A673 (cell line): ENCODE data around the gene CHIT1. TPM values are rescaled to one million over a fixed set of nuclear protein-coding genes. Genes with fewer than 3 reads are reported as not detected.

Source experiments
- BruUV-seq: library from RNA; stranded (reverse); fragments of 400-500 nt; replicated peaks from 2 replicates; lab custom pipeline; 2021; lab: Mats Ljungman, UMichigan
- CTCF ChIA-PET: fragments of 300-600 bp; sonication (Branson Sonifier 250); formaldehyde crosslinking; loops from one replicate; lab custom pipeline; 2022; ENCODE audit warnings: antibody characterized with exemption; lab: Charles Lee
- POLR2A ChIA-PET: fragments of 300-600 bp; sonication (Branson Sonifier 250); formaldehyde crosslinking; loops from one replicate; lab custom pipeline; 2022; ENCODE audit warnings: antibody characterized with exemption; ENCODE audit not compliant: low non-redundant PET; lab: Charles Lee
- DNase-seq: peaks from one replicate; pipeline ENCODE4 v3.0.0-alpha.2; 2015; ENCODE audit warnings: low spot score
- H3K27ac ChIP-seq: fragments of 200-600 bp; sonication (generic); 2 replicates; pipeline ENCODE4 v1.5.1; 2016; ENCODE audit warnings: mixed run types, low read depth, mild to moderate bottlenecking, mixed read lengths, antibody characterized with exemption, low read length; ENCODE audit not compliant: poor library complexity, severe bottlenecking
- H3K27me3 ChIP-seq: fragments of 200-600 bp; sonication (generic); replicated peaks from 2 replicates; pipeline ENCODE4 v1.6.1; 2017; ENCODE audit warnings: mixed run types, low read depth, mild to moderate bottlenecking, mixed read lengths, antibody characterized with exemption, low read length; ENCODE audit not compliant: insufficient read depth, poor library complexity
- H3K36me3 ChIP-seq: fragments of 200-600 bp; sonication (generic); 2 replicates; pipeline ENCODE4 v1.6.1; 2016; ENCODE audit warnings: mixed run types, mild to moderate bottlenecking, mixed read lengths, antibody characterized with exemption, low read length; ENCODE audit not compliant: insufficient read depth, poor library complexity, severe bottlenecking
- H3K4me1 ChIP-seq: fragments of 200-600 bp; sonication (generic); 2 replicates; pipeline ENCODE4 v1.6.1; 2017; ENCODE audit warnings: mixed run types, mild to moderate bottlenecking, mixed read lengths, antibody characterized with exemption, low read length; ENCODE audit not compliant: insufficient read depth, poor library complexity, severe bottlenecking
- H3K4me3 ChIP-seq: fragments of 200-600 bp; sonication (generic); 2 replicates; pipeline ENCODE4 v1.5.1; 2016; ENCODE audit warnings: low read depth, mixed run types, mild to moderate bottlenecking, mixed read lengths, low read length; ENCODE audit not compliant: poor library complexity, severe bottlenecking
- H3K9me3 ChIP-seq: fragments of 200-600 bp; sonication (generic); 2 replicates; pipeline ENCODE4 v1.6.1; 2016; ENCODE audit warnings: mixed run types, low read depth, mild to moderate bottlenecking, mixed read lengths, antibody characterized with exemption, low read length; ENCODE audit not compliant: poor library complexity, severe bottlenecking
- CTCF ChIP-seq: fragments of 300-800, 200-600 bp; sonication (generic); conservative IDR thresholded peaks from 2 replicates; pipeline ENCODE4 v1.5.1; 2017; ENCODE audit warnings: low read depth, mild to moderate bottlenecking, antibody characterized with exemption, low read length, moderate library complexity, mixed read lengths
- EZH2 ChIP-seq: fragments of 200-600 bp; sonication (generic); IDR thresholded peaks from 2 replicates; pipeline ENCODE4 v1.6.1; 2017; ENCODE audit warnings: borderline replicate concordance, low read depth, mild to moderate bottlenecking, mixed read lengths, antibody characterized with exemption, low read length; ENCODE audit not compliant: poor library complexity, severe bottlenecking
- intact Hi-C: fragments of 100-400 bp; cut with micrococcal nuclease; formaldehyde crosslinking; loops from one replicate; pipeline ENCODE4 v1.10.0; 2022; ENCODE audit not compliant: unreplicated experiment
- total RNA-seq: library from RNA; stranded (reverse); gene quantifications from 2 replicates; pipeline ENCODE4 v1.2.3, GENCODE V29; 2021

Gene CHIT1
- total RNA-seq, 1 experiment from 2014 or later, result not detected

GRCh38 chr1:203168991-203169390 is 60.5 kb downstream of the CHIT1 start:
- no peaks in the 10 kb centered on the region for H3K9me3 ChIP-seq
- DNase-seq, result no peak
- ChIA-PET POLR2A (no interaction called here), CTCF (no interaction called here)
- intact Hi-C loops, result no loop called here
- H3K4me1 ChIP-seq, result peaks cover 5% of the 10 kb centered on the region
- no peak for TF ChIP-seq EZH2
- TF ChIP-seq CTCF, result no peak
- H3K27ac ChIP-seq, result no peak overlapping the region
- BruUV-seq, result no TSS peak
- peaks cover 5% of the 10 kb centered on the region for H3K27me3 ChIP-seq
- no peaks in the 10 kb centered on the region for H3K36me3 ChIP-seq
- no peak overlapping the region for H3K4me3 ChIP-seq

- H3K9me3 ChIP-seq, result no peaks in the 10 kb centered on the region
Observed at GRCh38 chr1:203168256-203168786, 61.2 kb downstream of the CHIT1 start.

GRCh38 chr1:203167913-203168200 is 61.6 kb downstream of the CHIT1 start:
- BruUV-seq, result no TSS peak
- no peak for DNase-seq
- no peak for TF ChIP-seq EZH2
- no peak for TF ChIP-seq CTCF
- no peak overlapping the region for H3K27ac ChIP-seq
- peaks cover 12% of the 10 kb centered on the region for H3K27me3 ChIP-seq
- no peaks in the 10 kb centered on the region for H3K36me3 ChIP-seq
- POLR2A ChIA-PET, result no interaction called here
- no peak overlapping the region for H3K4me3 ChIP-seq
- H3K9me3 ChIP-seq, result no peaks in the 10 kb centered on the region
- CTCF ChIA-PET, result no interaction called here
- no peaks in the 10 kb centered on the region for H3K4me1 ChIP-seq
- intact Hi-C loops, result no loop called here

More at GRCh38 chr1:203168256-203168786, 61.2 kb downstream of the CHIT1 start:
- intact Hi-C loops, result no loop called here
- Histone ChIP-seq H3K4me3 (no peak overlapping the region), H3K4me1 (no peaks in the 10 kb centered on the region), H3K27me3 (peaks cover 9% of the 10 kb centered on the region), H3K27ac (no peak overlapping the region), H3K36me3 (no peaks in the 10 kb centered on the region)
- no TSS peak for BruUV-seq
- no peak for TF ChIP-seq CTCF
- no peak for TF ChIP-seq EZH2
- CTCF ChIA-PET, result no interaction called here
- DNase-seq, result no peak
- POLR2A ChIA-PET, result no interaction called here
